NCI-H187 (cell line): Measurements from ENCODE around the gene ZNF213.

Experiments used
- DNase-seq, 2 experiments: peaks; one replicate each; lab custom pipeline; 2025; lab: John Stamatoyannopoulos, UW

The ZNF213 gene, protein sequence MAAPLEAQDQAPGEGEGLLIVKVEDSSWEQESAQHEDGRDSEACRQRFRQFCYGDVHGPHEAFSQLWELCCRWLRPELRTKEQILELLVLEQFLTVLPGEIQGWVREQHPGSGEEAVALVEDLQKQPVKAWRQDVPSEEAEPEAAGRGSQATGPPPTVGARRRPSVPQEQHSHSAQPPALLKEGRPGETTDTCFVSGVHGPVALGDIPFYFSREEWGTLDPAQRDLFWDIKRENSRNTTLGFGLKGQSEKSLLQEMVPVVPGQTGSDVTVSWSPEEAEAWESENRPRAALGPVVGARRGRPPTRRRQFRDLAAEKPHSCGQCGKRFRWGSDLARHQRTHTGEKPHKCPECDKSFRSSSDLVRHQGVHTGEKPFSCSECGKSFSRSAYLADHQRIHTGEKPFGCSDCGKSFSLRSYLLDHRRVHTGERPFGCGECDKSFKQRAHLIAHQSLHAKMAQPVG

DNA sequence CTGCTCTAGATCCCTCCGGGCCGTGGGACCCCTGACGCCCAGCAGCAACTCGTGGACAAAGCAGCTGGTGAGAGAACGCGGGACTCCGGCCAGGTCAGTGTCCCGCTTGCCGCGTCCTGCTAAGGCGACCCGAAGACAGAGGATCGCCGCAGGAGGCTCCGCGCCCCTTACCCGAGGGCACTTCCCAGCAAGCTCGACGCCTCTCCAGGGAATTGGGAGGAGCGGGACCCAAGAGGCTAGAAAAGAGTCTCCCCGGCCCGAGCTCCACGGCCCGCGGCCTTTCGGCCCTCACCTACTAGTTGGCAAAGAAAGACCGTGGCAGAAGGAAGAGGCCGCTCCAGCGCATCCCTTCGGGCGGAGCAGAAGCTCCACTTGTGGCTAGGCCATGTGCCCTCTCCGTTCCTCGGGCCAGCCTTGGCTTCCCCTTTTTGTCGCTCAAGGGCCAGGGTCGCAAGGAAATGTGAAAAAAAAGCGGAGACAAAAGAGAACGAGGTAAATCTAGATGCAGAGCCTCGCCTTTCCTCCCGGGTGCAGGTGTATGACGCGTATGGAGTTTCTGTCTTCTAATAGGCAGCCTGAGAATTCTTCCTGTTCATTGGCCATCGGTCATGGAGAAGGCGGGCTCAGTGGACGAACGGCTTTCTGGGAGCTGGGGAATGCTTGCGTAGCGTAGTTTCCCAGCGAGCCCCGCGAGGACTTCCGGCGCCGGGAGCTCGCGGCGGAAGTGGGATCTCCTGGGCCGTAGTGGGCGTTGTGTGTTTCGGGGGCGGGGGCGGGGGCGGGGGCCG, at the start of gene ZNF213:
ZNF213 (plus strand) TSS at position 692 of the 788 bp plus-strand sequence. CDS start 2,252 bp downstream, outside the sequence.
- DNase-seq, result peak; percentile 94 to 99

DNA sequence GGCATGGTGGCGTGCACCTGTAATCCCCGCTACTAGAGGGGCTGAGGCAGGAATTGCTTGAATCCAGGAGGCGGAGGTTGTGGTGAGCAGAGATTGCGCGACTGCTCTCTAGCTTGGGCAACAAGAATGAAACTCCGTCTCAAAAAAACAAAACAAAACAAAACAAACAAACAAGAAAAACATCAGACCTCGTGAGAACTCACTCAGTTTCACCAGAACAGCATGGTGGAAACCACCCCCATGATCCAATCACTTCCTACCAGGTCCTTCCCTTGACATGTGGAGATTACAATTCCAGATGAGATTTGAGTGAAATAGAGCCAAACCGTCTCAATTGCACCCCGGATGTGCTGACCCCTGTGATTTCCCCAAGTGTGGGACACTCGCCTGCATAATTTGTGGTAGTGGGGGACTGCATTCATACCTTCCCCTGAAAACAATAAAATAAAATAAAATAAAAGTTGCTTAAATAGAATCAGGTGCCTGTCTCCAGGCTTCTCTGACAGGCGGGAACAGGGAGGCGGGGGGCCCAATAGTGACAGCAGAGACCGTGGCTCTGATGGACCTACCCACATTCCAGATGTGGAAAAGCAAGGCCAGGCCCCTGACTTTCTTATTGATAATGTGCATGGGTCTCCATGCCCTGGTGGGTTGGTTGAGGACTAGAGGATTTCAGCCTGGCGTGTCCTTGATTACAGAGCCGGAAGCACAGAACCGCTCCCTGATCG, 48.8 kb upstream of the ZNF213 start:
- no peak for DNase-seq

DNA sequence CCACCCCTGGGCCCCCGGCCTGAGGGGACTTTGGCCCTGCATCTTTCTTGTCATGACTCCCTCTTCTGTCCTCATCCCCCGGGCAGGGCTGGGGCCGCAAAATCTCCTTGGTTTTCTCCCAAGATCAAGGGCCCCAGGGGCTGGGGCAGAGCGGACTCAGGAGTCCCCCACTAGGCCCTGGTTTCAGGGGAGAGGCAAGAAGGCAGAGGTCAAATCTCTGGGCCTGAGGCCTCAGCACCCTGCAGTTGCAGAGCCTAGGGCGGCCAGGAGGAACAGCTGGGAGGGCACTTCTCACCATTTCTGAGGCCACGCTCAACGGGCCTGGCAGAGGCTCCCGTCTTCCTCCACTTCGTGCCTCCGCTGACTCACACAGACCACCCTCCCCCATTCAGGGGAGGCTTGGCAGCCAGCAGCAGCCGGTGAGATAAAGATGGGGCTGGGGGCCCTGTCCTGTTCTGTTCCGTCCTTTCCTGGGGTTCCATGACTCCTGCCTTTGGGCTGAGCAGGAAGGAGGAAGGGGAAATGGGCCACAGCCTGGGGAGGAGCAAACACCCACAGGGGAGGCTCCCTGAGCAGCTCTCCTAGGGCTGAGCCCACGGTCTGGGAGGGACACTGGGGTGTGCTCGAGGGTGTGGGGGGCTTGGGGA, 48.1 kb upstream of the ZNF213 start:
- DNase-seq, result no peak

DNA sequence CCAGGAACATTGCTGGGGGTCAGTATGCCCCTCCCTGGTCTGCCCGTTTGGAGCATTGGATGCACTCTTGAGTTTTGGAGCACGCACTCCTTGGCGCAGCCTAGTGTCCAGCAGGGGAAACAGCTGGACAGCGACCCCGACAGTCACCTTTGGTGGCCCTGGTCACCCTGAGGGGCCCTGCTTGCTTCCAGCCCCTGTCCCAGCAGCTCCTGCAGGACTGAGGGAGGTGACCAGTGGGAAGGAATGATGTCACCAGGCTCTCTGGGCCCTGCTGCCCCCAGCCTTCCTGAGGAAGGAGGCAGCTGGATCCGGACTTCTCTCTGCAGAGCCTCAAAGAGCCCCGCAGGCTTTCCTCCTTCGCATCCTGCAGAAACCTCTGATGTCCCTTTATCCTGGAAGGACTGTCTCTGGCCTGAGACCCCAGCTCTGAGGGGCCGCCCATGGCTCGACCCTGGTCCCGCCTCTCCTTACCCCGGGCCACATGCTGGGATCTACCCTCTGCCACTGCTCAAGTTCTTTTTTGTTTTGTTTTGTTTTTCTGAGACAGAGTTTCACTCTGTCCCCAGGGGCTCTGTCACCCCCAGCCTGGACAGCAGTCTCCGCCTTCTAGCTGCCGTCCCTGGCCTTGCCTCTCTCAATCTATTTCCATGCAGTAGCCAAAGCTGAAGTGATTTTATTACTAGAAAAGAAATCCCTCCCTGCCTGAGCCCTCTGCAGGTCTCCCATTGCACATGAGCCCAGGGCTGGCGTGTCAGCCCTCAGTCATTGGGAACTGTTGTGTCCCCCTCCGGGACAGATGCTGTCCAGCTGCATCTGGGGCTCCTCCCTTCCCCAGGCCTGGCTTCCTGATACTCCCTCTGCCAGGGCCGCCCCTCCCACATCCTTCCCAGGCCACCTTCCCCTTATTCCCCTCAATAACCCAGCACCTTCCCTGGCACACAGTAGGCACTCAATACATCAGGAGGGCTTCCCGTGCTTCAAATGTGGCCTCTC, 47.3 kb upstream of the ZNF213 start:
- DNase-seq, result no peak

DNA sequence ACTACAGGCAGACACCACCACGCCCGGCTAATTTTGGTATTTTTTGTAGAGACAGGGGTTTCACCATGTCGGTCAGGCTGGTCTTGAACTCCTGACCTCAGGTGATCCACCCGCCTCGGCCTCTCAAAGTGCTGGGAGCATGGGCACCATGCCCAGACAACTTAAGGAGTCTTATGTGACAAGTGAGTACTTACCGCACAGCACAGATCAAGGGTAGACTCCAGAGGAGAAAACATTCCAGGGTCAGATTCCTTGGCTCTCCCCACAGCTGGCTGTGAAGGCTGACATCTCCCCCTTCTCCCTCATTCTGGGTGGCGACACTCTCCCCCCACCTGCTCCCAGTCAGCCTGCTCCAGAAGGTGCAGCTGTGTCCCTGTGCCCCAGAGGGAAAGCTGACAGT, 46.4 kb upstream of the ZNF213 start:
- no peak for DNase-seq

DNA sequence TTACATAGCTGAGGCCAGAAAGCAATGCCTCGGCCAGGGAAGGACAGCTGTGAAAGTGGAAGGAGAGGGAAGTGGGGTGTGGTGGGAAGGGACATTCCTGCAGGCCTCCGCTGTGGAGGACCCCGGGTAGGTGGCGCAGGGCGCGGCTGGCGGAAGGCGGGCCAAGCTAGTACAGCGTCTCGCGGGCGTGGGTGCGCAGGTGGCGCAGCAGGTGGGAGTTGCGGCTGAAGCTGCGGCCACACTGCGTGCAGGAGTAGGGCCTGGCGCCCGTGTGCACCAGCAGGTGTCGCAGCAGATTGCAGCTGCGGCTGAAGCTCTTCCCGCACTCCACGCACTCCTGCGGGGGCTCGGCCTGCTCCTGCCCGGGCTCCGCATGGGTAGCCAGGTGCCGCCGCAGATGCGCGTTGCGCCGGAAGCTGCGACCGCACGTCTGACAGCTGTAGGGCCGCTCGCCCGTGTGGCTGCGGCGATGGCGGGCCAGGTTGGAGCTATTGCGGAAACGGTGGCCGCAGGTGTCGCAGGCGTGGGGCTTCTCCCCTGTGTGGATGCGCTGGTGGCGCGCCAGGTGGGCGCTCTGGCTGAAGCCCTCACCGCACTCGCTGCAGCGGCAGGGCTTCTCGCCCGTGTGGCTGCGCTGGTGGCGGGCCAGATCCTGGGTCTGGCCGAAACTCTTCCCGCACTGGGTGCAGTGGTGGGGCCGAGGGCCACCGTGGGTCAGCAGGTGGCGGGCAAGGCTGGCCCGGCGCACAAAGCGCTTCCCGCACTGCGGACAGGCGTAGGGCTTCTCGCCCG, 45.7 kb upstream of the ZNF213 start:
- DNase-seq, result no peak

DNA sequence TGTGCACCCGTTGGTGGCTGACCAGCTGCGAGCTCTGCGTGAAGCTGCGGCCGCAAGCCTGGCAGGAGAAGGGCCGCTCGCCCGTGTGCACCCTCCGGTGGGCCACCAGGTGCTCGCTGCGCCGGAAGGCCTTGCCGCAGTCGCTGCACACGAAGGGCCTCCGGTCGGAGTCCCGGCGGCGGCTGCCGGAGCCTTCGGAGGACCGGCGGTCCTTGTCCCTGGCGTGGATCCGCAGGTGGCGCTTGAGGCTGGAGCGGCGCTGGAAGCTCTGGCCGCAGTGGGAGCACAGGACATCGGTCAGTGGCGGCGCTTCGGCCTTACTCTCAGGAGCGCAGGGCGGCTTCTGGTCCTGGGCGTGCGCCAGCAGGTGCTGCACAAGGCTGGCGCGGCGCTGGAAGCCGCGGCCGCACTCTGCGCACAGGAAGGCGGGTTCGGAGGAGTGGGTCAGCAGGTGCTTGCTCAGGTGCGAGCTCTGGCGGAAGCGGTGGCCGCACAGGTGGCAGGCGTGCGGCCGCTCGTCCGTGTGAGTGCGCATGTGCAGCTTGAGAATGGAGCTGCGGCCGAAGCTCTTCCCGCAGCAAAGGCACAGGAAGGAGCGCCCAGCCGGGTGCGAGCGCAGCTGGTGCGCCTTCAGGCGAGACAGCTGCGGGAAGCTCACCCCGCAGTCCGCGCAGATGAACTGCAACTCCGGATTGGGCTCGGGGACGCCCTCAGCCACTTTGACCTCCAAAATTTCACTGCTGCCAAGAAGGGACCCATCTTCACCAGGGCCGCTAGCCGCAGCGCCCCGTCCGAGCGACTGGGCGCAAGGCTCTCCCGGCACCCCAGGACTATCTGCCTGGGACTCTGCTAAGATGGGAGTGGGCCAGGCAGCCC, 44.9 kb upstream of the ZNF213 start:
- DNase-seq, result no peak

DNA sequence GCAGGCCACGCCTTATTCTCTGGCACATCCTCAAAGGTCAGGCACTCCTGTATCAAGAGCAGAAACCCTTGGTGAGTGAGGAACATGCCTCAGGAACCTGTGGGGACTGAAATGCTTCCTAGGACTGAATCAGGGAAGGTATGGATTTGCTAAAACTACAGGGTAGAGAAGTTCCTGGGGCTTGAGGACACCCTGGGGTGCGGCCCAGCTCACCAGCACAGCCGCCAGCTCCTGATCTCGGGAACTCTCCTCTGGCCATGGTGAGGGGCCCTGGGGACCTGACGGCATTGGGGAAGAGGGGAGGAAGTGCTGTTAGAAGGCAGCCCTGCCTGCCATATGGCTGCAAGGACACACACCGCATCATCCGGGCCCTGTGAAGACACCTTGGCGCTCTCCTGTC, 43.3 kb upstream of the ZNF213 start:
- DNase-seq, result no peak

DNA sequence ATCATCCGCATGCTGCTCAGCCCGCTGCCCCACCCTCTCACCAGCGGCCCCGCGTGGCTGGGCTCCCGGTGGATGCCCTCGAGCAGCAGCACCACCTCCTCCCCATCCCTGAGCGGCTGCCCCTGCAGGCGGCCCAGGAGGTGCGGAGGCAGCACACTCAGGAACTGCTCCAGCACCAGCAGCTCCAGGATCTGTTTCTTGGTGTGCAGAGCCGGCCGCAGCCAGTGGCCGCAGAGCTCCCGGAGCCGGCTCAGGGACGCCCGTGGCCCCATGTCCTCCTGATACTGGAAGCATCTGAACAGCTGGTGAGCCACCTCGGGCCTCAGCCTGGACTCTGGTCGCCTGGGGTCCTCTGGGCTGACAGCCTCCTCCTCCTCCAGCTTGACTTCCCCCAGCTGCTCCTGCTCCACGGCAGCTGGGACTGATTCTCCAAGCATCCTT, 42.3 kb upstream of the ZNF213 start:
- DNase-seq, result no peak

DNA sequence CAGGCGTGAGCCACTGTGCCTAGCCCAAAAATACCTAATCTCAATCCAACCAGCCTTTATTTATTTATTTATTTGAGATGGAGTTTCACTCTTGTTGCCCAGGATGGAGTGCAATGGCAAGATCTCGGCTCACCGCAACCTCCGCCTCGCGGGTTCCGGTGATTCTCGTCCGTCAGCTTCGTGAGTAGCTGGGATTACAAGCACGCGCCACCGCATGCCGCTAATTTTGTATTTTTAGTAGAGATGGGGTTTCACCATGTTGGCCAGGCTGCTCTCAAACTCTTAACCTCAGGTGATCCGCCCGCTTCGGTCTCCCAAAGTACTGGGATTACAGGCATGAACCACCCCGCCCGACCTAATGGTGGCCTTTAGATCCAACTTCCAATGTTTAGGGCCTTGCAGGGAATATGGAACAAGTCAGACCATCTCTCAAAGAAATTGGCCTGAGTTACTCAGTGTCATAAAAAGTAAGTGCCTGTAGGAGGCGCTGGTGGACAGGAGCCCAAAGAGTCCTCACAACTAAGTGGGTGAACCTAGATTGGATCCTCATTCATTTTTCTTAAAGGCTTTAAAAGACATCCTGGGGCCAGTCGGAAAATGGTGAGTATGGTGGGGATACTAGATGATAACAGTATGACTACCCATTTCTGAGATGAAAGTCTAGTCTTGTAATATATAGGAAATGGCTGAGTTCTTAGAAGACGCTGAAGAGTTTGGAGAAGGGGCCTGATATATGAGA, 40.4 kb upstream of the ZNF213 start:
- DNase-seq, result peak; percentile 32 to 45

DNA sequence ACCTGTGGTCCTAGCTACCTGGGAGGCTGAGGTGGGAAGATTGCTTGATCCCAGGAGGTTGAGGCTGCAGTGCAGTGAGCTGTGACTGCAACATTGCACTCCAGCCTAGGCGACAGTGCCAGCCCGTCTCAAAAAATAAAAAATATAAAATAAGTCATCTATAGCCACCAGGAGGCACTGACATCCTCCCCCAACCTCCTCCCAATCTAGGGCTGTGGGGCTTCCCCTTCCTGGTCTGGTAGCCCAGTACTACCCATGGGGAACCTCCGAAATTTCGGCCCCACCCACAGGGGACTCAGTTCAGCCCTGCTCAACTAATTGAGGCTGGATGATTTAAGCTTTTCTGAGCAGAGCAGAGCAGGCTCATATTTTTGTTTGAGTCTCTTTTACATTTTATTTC, 39.0 kb upstream of the ZNF213 start:
- DNase-seq, result no peak

DNA sequence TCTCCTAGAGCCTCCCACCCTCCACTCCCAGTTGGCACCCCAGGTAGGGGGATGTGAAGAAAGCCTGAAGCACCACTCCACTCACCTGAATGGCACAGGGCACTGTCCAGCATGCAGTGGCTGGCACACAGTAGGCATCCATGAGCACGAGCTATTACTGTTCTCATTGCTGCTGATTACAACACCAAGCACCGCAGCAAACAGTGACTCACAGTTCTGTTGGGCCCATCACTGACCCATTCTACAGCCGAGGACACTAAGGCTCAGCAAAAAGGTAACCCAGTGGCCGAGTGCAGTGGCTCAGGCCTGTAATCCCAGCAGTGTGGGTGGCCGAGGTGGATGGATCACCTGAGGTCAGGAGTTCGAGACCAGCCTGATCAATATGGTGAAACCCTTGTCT, 38.5 kb upstream of the ZNF213 start:
- no peak for DNase-seq

DNA sequence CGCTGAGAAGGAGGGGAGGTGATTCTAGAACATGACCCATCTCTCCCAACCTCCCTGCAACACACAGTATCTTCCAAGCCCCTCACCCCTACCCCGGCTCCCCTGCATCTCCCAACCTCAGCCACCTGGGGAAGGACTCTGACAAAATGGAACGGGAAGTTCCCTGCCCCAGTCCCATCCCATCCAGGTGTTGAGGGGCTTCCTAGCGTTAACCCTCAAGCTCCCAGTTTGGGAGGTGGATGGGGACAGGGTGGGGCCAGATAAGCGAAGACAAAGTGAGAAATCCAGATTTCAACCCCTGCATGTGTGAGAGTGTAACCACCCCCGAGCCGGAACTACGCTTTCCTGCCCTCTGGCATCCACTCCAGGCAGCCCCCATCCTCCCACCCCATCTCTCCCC, 37.6 kb upstream of the ZNF213 start:
- no peak for DNase-seq

DNA sequence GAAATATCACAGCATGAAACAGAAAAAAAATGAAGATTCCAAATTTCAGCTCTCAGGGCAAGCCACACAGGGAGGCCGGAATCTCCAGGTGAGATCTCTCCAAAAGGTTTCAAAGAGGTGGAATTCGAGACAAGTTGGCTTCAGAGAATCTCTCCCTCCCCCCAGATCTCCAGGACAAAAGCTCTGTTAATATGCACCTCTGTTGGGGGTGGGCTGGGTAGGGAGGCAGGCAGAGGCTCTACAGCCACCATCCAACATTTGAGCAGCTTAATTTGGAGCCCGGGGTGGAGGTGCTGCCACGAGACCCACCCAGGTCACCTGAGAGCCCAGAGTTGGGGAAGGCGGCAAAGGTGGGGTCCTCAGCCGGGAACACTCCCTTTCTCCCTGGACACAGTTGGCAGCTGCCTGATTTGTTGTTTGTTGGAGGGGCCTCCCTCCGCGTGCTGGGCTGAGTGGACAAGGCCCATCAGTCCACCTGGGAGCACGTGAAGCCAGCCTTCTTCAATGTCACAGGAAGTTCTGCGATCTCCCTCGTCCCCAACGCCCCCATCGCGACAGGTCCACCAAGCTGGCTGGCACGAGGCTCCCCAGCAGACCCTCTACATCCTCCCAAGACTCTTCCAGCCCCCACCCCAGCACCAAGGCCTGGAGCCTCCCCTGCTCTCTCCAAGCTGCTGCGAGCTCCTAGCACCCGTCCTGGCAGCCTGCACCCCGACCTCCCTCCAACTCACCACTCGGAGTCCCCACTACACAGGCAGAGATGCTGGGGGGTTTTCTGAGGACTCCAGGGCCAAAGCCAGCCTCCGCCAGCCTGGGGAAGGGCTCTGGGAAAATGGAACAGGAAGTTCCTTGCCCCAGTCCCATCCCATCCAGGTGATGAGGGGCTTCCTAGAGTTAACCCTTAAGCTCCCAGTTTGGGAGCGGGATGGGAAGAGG, 36.1 kb upstream of the ZNF213 start, which contains the start of gene ZSCAN10:
ZSCAN10 (minus strand) TSS at position 836 of the 936 bp plus-strand sequence. CDS start 6,357 bp downstream, outside the sequence.
- DNase-seq, result no peak

DNA sequence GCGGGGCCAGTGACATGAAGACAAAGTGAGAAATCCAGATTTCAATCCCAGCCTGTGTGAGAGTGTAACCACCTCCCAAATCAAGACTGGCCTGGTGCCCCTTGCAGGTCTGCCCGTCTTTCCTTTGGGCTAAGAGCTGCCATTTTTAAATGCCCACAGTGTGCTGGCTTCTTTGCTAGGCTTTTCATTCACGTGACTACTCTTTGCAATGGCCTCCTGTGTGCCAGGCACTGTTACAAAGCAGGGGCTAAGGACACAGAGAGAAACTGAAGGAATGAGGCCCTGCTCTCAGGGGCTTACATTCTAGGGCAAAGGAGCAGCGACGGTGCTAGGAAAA, 35.5 kb upstream of the ZNF213 start:
- DNase-seq, result no peak

DNA sequence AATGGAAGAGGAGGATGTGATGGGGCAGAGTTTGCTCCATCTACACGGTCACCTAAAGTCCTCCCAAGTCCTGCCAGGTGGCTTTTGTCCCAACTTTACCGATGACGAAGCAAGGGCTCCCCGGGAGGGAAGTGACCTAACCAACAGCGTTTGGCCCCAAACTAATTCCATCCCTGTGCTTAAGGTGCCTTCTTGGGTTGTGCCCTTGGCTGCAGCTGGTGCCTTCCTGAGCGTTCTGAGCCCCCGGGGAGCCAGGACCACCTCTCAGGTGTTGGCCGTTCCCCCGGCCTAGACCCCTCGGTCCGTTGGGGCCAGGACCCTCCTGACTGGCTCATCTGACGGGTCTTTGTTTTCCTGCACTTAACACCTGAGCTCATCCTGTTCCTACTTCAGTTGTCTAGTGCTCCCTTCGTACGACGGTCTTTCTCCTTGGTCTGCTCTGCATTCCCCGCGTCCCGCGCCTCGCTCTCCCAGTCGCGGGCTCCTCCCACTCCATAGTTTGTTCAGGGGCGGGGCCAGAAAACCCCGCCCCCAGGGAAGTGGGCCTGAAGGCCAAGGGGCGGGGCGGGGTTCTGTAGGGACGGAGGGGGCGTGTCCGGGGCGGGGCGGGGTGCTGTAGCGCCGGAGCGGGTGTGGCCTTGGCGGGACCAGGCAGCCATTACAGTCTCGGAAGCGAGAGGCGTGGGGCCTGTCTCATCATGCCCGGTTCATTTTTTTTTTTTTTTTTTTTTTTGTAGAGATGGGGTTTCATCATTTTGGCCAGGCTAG, 34.9 kb upstream of the ZNF213 start:
- peak; percentile 94 to 99 for DNase-seq
